ENCODE data around the gene TAF11L14.

Gene TAF11L14

DNA sequence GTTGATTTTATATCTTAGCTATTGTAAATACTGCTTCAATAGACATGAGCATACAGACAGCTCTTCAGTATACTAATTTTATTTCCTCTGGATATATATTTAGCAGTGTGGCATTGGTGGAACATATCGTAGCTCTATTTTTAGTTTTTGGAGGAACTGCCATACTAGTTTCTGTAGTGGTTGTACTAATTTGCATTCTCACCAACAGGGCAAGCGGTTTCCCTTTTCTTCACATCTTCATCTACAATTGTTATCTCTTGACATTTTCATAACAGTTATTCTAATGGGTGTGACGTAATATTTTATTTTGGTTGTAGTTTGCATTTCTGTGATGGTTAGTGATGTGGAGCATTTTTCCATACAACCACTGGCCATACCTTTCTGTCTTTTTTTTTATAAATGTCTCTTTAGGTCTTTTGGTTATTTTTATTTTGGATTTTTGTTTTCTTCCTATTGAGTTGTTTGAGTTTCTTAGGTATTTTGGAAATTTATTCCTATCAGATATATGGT, 32.5 kb downstream of the TAF11L14 start:
- no peak for TF ChIP-seq CTCF (IDR thresholded peaks at IDR 0.05; ENCODE audit: insufficient read depth, low read depth, low read length, missing control alignments)
- H3K4me3 ChIP-seq (ENCODE audit: low read depth, low read length) = no peak overlapping the region
- DNase-seq (ENCODE audit: low read depth) = no peak

GRCh38 chr5:17670353-17670752, 36.1 kb downstream of the TAF11L14 start:
- no peak for DNase-seq (ENCODE audit: low read depth)
- TF ChIP-seq CTCF (IDR thresholded peaks at IDR 0.05; ENCODE audit: insufficient read depth, low read depth, low read length, missing control alignments) = no peak
- H3K4me3 ChIP-seq (ENCODE audit: low read depth, low read length) = no peak overlapping the region

- no peak overlapping the region for H3K4me3 ChIP-seq (ENCODE audit: low read depth, low read length)
- no peak for DNase-seq (ENCODE audit: low read depth)
- TF ChIP-seq CTCF (IDR thresholded peaks at IDR 0.05; ENCODE audit: insufficient read depth, low read depth, low read length, missing control alignments) = no peak
These were observed 44.6 kb downstream of the TAF11L14 start for GRCh38 chr5:17678751-17679324.

DNA sequence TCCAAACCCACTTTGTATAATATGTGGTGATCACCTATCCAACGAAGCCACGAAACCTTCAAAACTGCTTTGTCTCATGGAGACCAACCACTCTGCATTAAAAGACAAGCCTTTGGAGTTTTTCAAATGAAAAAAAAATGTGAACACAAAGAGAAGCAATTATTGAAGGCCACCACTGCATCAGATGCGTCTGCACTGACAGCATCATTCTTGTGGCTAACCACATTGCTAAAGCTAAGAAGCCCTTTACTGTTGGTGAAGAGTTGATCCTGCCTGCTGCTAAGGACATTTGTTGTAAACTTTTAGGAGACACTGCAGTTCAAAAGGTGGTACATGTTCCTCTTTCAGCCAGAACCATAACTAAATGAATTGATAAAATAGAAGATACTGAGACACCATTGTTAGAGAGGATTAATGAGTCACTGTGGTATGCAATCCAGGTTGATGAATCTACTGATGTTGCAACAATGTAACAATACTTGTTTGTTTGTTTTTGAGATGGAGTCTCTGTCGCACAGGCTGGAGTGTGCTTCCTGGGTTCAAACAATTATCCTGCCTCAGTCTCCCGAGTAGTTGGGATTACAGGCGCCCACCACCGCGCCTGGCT, 45.4 kb downstream of the TAF11L14 start:
- no peak overlapping the region for H3K4me3 ChIP-seq (ENCODE audit: low read depth, low read length)
- TF ChIP-seq CTCF (IDR thresholded peaks at IDR 0.05; ENCODE audit: insufficient read depth, low read depth, low read length, missing control alignments) = no peak
- no peak for DNase-seq (ENCODE audit: low read depth)

DNA sequence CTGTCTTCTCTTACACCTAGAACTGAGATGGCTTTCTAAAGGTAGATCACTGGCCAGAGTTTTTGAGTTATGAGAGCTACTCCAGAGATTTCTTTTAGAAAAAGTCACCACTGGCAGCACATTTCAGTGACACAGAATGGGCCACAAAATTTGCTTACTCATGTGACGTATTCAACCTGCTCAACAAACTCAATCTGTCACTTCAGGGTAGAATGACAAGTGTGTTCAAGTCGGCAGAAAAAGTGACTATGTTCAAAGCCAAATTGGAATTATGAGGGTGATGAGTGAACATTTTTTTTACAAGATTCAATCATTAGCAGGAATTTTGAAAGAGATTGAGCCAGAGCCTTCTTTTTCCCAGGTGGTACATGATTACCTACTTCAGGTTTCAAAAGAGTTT, 46.5 kb downstream of the TAF11L14 start:
- no peak overlapping the region for H3K4me3 ChIP-seq (ENCODE audit: low read depth, low read length)
- DNase-seq (ENCODE audit: low read depth) = no peak
- no peak for TF ChIP-seq CTCF (IDR thresholded peaks at IDR 0.05; ENCODE audit: insufficient read depth, low read depth, low read length, missing control alignments)
